GM23338 (cell line): ENCODE data around the gene MYOM3. TPM values are rescaled to one million over a fixed set of nuclear protein-coding genes. Genes with fewer than 3 reads are reported as not detected.

Source experiments
- ATAC-seq: fragments of 200-7000 bp; cut with Tn5 transposase; 3 replicates; pipeline ENCODE4 v1.9.1; 2020
- DNase-seq: peaks from one replicate; pipeline ENCODE4 v3.0.0-alpha.2; 2015; ENCODE audit warnings: low spot score
- H2AFZ ChIP-seq: fragments of 200-600 bp; sonication (generic); 2 replicates; pipeline ENCODE4 v1.8.0; 2016; ENCODE audit warnings: antibody characterized with exemption, mild to moderate bottlenecking, moderate library complexity
- H3F3A ChIP-seq: fragments of 200-600 bp; sonication (generic); replicated peaks from 2 replicates; pipeline ENCODE4 v1.8.0; 2017; ENCODE audit warnings: antibody characterized with exemption, mixed run types, low read depth
- H3K27ac ChIP-seq: fragments of 200-600 bp; sonication (generic); 2 replicates; pipeline ENCODE4 v1.6.1; 2016; ENCODE audit warnings: low read depth
- H3K27me3 ChIP-seq: fragments of 200-600 bp; sonication (generic); 2 replicates; pipeline ENCODE4 v1.8.0; 2016; ENCODE audit warnings: mild to moderate bottlenecking, mixed run types, moderate library complexity; ENCODE audit not compliant: insufficient read depth
- H3K36me3 ChIP-seq: fragments of 200-600 bp; sonication (generic); 2 replicates; pipeline ENCODE4 v1.8.0; 2016; ENCODE audit warnings: mild to moderate bottlenecking; ENCODE audit not compliant: insufficient read depth
- H3K4me1 ChIP-seq: fragments of 200-600 bp; sonication (generic); 2 replicates; pipeline ENCODE4 v1.8.0; 2016; ENCODE audit warnings: mild to moderate bottlenecking, moderate library complexity; ENCODE audit not compliant: insufficient read depth
- H3K4me2 ChIP-seq: fragments of 200-600 bp; sonication (generic); 2 replicates; pipeline ENCODE4 v1.7.1; 2017; ENCODE audit warnings: mixed run types
- H3K4me3 ChIP-seq: fragments of 200-600 bp; sonication (generic); 2 replicates; pipeline ENCODE4 v1.6.1; 2016; ENCODE audit warnings: mixed run types
- H3K79me2 ChIP-seq: fragments of 200-600 bp; sonication (generic); replicated peaks from 2 replicates; pipeline ENCODE4 v1.8.0; 2017; ENCODE audit warnings: mild to moderate bottlenecking; ENCODE audit not compliant: insufficient read depth
- H3K9me2 ChIP-seq: fragments of 200-600 bp; sonication (generic); 2 replicates; pipeline ENCODE4 v1.8.0; 2017; ENCODE audit not compliant: insufficient read depth
- H4K20me1 ChIP-seq: fragments of 200-600 bp; sonication (generic); replicated peaks from 2 replicates; pipeline ENCODE4 v1.8.0; 2017; ENCODE audit warnings: mild to moderate bottlenecking; ENCODE audit not compliant: insufficient read depth
- H3K27ac Mint-ChIP-seq: 2 replicates; pipeline ENCODE4 v1.8.0; 2020; ENCODE audit warnings: inconsistent platforms, mild to moderate bottlenecking, moderate library complexity, mixed read lengths
- H3K27me3 Mint-ChIP-seq: 3 replicates; pipeline ENCODE4 v1.8.0; 2022; ENCODE audit warnings: low read depth, mild to moderate bottlenecking, moderate library complexity, mixed read lengths, inconsistent platforms; ENCODE audit not compliant: insufficient read depth, poor library complexity
- H3K36me3 Mint-ChIP-seq: 3 replicates; pipeline ENCODE4 v1.8.0; 2021; ENCODE audit warnings: low read depth, mild to moderate bottlenecking, inconsistent platforms, moderate library complexity, mixed read lengths
- H3K4me1 Mint-ChIP-seq: 3 replicates; pipeline ENCODE4 v1.8.0; 2020; ENCODE audit warnings: mild to moderate bottlenecking, inconsistent platforms, mixed read lengths
- H3K4me3 Mint-ChIP-seq: 3 replicates; pipeline ENCODE4 v1.8.0; 2021; ENCODE audit warnings: moderate library complexity, mild to moderate bottlenecking, inconsistent platforms, mixed read lengths
- H3K9me3 Mint-ChIP-seq: 3 replicates; pipeline ENCODE4 v1.8.0; 2020; ENCODE audit warnings: moderate library complexity, mild to moderate bottlenecking, inconsistent platforms, mixed read lengths
- CREB1 ChIP-seq: fragments of 250-450 bp; sonication (Bioruptor Pico); IDR thresholded peaks from 2 replicates; pipeline ENCODE4 v1.5.0; 2020; ENCODE audit warnings: low read depth, mild to moderate bottlenecking, moderate library complexity
- CTCF ChIP-seq, 2 experiments: fragments of 200-600 bp in 1 of 2; sonication (generic) in 1 of 2; conservative IDR thresholded peaks; 2 replicates each; pipeline versions ENCODE4 v1.5.1 to v1.6.1; 2016 to 2017; ENCODE audit warnings: antibody characterized with exemption in 2 of 2, low read depth in 2 of 2, mild to moderate bottlenecking in 2 of 2, moderate library complexity in 1 of 2
- ETS1 ChIP-seq: IDR thresholded peaks from 2 replicates; pipeline ENCODE4 v1.6.1; 2016; ENCODE audit warnings: antibody characterized with exemption
- EZH2 ChIP-seq: fragments of 200-600 bp; sonication (generic); IDR thresholded peaks from one replicate; pipeline ENCODE4 v1.8.0; 2017; ENCODE audit warnings: antibody characterized with exemption, mild to moderate bottlenecking, low read depth; ENCODE audit not compliant: unreplicated experiment
- EZH2phosphoT487 ChIP-seq: fragments of 200-600 bp; sonication (generic); IDR thresholded peaks from one replicate; pipeline ENCODE4 v1.8.1; 2018; ENCODE audit warnings: antibody characterized with exemption; ENCODE audit not compliant: unreplicated experiment
- JUNB ChIP-seq: IDR thresholded peaks from one replicate; pipeline ENCODE4 v1.6.1; 2016; ENCODE audit warnings: antibody characterized with exemption; ENCODE audit not compliant: unreplicated experiment
- NANOG ChIP-seq: IDR thresholded peaks from 2 replicates; pipeline ENCODE4 v1.6.1; 2016; ENCODE audit warnings: antibody characterized with exemption, borderline replicate concordance
- POLR2AphosphoS5 ChIP-seq: IDR thresholded peaks from 2 replicates; pipeline ENCODE4 v1.6.1; 2016; ENCODE audit warnings: antibody characterized with exemption, low read depth
- REST ChIP-seq: IDR thresholded peaks from one replicate; pipeline ENCODE4 v1.6.1; 2018; ENCODE audit warnings: antibody characterized with exemption; ENCODE audit not compliant: unreplicated experiment
- STAT1 ChIP-seq: IDR thresholded peaks from one replicate; pipeline ENCODE4 v1.6.1; 2016; ENCODE audit warnings: antibody characterized with exemption; ENCODE audit not compliant: unreplicated experiment
- ZNF114 ChIP-seq: fragments of 250-450 bp; sonication (Bioruptor Pico); IDR thresholded peaks from 2 replicates; pipeline ENCODE4 v1.5.0; 2020; ENCODE audit warnings: mild to moderate bottlenecking, moderate library complexity
- ZNF331 ChIP-seq: fragments of 250-450 bp; sonication (Bioruptor Pico); IDR thresholded peaks from 2 replicates; pipeline ENCODE4 v1.5.0; 2020; ENCODE audit warnings: low read depth, mild to moderate bottlenecking, moderate library complexity
- ZNF462 ChIP-seq: fragments of 250-450 bp; sonication (Bioruptor Pico); IDR thresholded peaks from 2 replicates; pipeline ENCODE4 v1.5.0; 2020; ENCODE audit warnings: mild to moderate bottlenecking, moderate library complexity
- polyA plus RNA-seq: library from polyadenylated mRNA; unstranded; fragments of >200 nt; fragmentation: Nextera tagmentation; extraction: Ambion mirVana; gene quantifications from 2 replicates; pipeline ENCODE4 v1.2.1, GENCODE V29; 2016
- total RNA-seq: library from RNA; depleted of rRNA; stranded (reverse); fragments of >200 nt; shearing (Covaris generic); gene quantifications from 2 replicates; pipeline ENCODE4 v1.2.3, GENCODE V29; 2014

Gene MYOM3
- total and polyA plus RNA-seq, 2 experiments from 2014 or later: not detected

- no peaks in the 10 kb centered on the region for H4K20me1 ChIP-seq
- no peaks in the 10 kb centered on the region for H3K4me1 Mint-ChIP-seq
- no peak overlapping the region for H2AFZ ChIP-seq
- no peaks in the 10 kb centered on the region for H3K27me3 ChIP-seq
- no peak overlapping the region for H3K4me3 ChIP-seq
- H3K4me2 ChIP-seq: no peak overlapping the region
- no peaks in the 10 kb centered on the region for H3K4me1 ChIP-seq
- peaks cover 2% of the 10 kb centered on the region for H3K27me3 Mint-ChIP-seq
- no peaks in the 10 kb centered on the region for H3K36me3 ChIP-seq
- TF ChIP-seq STAT1: no peak
- no peak for TF ChIP-seq ZNF462 (CRISPR knock-in tag)
- TF ChIP-seq JUNB: no peak
- no peak for TF ChIP-seq REST
- no peak for TF ChIP-seq ZNF114 (CRISPR knock-in tag)
- no peak for TF ChIP-seq POLR2AphosphoS5
- TF ChIP-seq EZH2phosphoT487: no peak
- TF ChIP-seq NANOG: no peak
- TF ChIP-seq CTCF (conservative IDR thresholded peaks at IDR 0.05; ENCODE audit: low read depth in 2 of 2): no peak
- TF ChIP-seq ETS1: no peak
- no peak for TF ChIP-seq ZNF331 (CRISPR knock-in tag)
- no peak for TF ChIP-seq CREB1 (CRISPR knock-in tag)
- TF ChIP-seq EZH2: no peak
- peaks cover 2% of the 10 kb centered on the region; the same call in 1 of the 3 replicates for H3K9me3 Mint-ChIP-seq
- H3K79me2 ChIP-seq: no peaks in the 10 kb centered on the region
- no peak for DNase-seq
- ATAC-seq: no peak
- H3K9me2 ChIP-seq: no peaks in the 10 kb centered on the region
- H3K36me3 Mint-ChIP-seq: no peaks in the 10 kb centered on the region
- H3K4me3 Mint-ChIP-seq: no peak overlapping the region
- H3F3A ChIP-seq: no peaks in the 10 kb centered on the region
- H3K27ac ChIP-seq: no peak overlapping the region
- no peak overlapping the region for H3K27ac Mint-ChIP-seq
These were observed 54.8 kb downstream of the MYOM3 start for GRCh38 chr1:24057171-24057570.
